Esophagus mucosa (tissue), 1 donor: Measurements from ENCODE around the gene STX8. TPM values are rescaled to one million over a fixed set of nuclear protein-coding genes. Genes with fewer than 3 reads are reported as not detected.

ENCODE experiments used
- ATAC-seq: fragments of 200-7000 bp; cut with Tn5 transposase; one replicate; pipeline ENCODE4 v1.9.1; 2020
- total RNA-seq: library from RNA; stranded (reverse); gene quantifications from one replicate; pipeline ENCODE4 v1.2.4, GENCODE V29; 2023
- donor health status: DM: yes; HTN: yes; CAD: no.

Gene STX8
- total RNA-seq, 1 donor from 2014 or later, result 45.9 TPM

DNA sequence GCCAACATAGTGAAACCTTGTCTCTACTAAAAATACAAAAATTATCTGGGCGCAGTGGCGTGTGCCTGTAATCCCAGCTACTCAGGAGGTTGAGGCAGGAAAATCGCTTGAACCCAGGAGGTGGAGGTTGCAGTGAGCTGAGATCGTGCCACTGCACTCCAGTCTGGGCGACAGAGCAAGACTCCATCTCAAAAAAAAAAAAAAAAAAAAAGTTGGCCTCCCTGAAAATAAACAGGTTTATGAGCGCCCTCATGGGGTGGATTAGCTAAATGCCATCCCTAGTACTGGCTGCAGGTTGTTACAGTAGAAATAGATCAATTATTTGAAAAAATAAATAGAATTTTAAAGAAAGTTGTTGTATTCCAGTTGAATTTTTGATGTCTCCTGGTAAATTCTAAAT is 20.9 kb downstream of the STX8 start:
- peak; percentile 43 for ATAC-seq

GRCh38 chr17:9553596-9553995 is 22.0 kb downstream of the STX8 start:
- ATAC-seq, result no peak

- no peak for ATAC-seq
Measured at GRCh38 chr17:9553181-9553580, 22.4 kb downstream of the STX8 start.

DNA sequence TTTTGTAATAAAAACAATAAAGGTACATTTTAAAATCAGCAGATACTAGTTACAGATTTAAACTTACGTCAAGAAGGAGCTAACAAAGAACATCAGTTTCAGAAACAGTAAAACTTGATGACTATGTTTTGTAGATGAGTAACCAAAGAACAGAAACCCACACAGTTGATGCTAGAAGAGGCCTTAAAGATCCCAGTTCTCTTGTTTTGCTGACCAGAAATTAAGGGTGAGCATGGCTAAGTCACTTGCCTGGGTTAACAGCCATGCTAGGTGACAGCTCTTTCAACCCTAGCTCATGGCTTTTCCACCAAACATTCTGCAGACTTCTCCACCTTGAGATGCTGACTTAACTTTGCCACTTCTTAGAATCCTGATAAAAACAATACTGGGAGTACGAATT is 26.4 kb downstream of the STX8 start:
- ATAC-seq, result no peak

DNA sequence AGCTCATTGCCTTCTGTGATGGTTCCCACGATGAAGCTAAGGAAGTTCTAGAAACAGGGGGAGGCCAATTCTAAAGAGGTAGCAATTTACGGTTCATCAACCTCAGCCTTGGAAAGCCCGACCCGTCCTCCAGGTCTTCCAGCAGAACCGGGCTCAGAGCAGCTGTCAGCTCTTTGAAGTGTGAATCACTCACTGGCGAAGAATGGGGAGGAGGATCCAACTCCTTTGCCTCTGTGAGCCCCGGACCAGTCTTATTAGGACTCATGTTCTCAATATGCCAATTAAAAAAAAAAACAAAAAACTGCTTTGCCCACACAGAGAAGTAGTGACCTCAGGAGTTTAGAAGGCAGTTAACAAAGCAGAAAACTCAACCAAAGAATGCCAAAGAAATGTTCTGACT is 31.4 kb downstream of the STX8 start:
- ATAC-seq, result no peak

- ATAC-seq, result no peak
Measured at GRCh38 chr17:9541718-9542117, 33.9 kb downstream of the STX8 start.

DNA sequence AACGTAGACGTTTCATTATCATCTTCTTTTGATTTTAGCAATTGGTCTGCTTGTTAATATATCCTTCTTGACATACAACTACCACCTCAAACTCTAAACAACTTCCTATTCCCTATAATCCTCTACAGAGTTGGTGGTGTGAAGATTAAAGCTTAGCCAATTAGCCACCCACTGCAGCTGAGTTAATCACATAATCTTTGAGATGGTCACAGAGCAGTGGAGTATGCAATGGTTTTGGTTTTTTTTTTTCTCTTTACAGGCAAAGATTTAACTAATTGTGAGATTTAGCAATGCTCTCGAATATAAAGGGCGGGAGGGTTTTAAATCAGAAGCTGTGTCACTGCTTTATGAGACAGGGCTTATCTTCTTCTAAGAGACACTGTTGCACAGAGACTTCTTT is 37.0 kb downstream of the STX8 start:
- no peak for ATAC-seq

- no peak for ATAC-seq
Measured at GRCh38 chr17:9537177-9537776, 38.3 kb downstream of the STX8 start.

GRCh38 chr17:9536061-9536460 is 39.6 kb downstream of the STX8 start:
- ATAC-seq, result no peak

DNA sequence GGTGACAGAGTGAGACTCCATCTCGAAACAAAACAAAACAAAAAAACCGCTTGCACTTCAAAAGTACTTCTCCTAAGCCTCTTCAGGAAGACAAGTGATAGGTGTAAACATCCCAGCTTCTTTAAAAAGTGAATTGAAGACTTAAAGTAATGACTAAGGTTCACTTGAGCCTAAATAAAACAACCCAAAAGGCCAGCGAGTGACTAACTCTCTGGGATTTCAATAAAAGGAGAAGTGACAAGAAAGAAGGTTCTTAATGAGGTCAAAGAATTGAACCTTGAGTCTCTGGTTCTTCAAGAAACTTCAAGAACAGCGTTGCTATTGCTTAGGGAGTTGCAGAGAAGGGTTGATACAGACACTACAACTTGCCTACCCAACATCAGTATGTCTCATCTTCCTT is 42.2 kb downstream of the STX8 start:
- no peak for ATAC-seq

DNA sequence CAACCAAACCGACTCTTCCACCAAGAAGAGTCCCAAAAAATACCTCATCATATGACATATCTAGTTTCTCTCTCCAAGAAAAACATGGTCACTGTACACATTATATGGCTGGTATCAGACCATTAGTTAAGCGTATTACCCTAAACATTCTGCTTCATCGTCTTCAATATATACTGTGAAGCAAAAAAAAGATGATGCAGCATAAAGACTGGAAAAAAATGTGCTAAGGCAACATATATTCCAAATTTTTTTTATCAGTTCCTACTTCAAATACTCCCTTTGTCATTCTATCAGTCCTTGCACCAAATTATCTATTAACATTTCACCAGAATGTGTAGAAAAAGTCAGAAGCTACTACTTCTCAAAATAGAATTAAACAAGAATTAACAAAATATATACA is 42.9 kb downstream of the STX8 start:
- ATAC-seq, result no peak

- no peak for ATAC-seq
Measured at GRCh38 chr17:9531034-9531433, 44.6 kb downstream of the STX8 start.

GRCh38 chr17:9529033-9529700 is 46.5 kb downstream of the STX8 start:
- ATAC-seq, result no peak

- ATAC-seq, result no peak
Measured at GRCh38 chr17:9527788-9528187, 47.8 kb downstream of the STX8 start.

- ATAC-seq, result peak; percentile 52
Measured at GRCh38 chr17:9522074-9522473, 53.5 kb downstream of the STX8 start.

DNA sequence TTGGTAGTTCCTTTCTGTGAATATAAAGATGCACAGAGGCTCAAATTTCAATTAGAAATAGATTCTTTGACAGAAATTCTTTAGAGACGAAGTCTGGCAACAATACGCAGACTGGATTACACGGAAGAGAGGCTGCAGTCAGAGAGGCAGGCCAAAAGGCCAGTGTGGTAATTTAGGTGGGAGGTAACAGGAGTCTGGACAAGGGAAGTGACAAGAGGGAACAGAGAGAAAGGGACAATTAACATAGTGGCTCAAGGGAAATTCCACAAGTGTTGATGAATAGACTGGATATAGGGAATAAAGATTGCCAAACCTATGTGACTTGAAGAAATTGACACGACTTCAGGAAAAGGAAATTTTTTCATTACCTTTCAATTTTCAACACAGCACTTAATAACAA is 54.6 kb downstream of the STX8 start:
- ATAC-seq, result no peak

DNA sequence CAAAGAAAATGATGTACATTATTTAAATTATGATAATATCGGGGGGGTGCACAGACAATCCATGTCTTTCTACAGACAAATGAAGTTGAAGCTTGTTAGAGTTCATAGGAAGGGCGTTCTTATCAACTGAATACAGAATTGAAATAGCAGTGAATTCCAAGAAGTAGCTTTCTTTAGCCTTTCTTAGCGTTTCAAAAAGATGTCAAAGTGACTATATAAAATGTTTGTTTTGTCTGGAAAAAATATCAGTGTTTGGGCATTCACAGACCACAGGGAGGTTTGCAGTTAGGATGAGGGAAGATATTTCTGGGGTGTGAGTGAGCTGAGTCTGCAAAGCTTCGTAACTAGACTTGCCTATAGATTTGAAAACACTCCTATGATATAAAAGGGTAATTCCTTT is 55.0 kb downstream of the STX8 start:
- no peak for ATAC-seq

GRCh38 chr17:9519583-9520272 is 55.9 kb downstream of the STX8 start:
- ATAC-seq, result no peak

DNA sequence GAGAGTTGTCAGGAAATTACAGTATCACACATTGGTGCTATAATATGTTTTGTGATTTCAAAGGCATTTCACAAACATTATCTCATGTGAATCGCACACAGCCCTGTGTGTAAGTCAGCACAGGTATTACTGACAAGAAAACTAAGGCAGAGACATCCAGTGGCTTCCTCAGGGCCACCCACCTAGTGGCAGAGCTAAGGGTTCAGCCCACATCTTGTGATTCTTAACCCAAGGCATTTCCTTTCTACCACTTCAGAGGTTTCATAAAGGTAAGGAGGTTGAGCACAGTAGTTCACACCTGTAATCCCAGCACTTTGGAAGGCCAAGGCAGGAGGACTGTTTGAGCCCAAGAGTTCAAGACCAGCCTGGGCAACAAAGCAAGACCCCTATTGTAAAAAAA is 58.2 kb downstream of the STX8 start:
- ATAC-seq, result no peak

GRCh38 chr17:9513266-9513665 is 62.4 kb downstream of the STX8 start:
- ATAC-seq, result no peak

DNA sequence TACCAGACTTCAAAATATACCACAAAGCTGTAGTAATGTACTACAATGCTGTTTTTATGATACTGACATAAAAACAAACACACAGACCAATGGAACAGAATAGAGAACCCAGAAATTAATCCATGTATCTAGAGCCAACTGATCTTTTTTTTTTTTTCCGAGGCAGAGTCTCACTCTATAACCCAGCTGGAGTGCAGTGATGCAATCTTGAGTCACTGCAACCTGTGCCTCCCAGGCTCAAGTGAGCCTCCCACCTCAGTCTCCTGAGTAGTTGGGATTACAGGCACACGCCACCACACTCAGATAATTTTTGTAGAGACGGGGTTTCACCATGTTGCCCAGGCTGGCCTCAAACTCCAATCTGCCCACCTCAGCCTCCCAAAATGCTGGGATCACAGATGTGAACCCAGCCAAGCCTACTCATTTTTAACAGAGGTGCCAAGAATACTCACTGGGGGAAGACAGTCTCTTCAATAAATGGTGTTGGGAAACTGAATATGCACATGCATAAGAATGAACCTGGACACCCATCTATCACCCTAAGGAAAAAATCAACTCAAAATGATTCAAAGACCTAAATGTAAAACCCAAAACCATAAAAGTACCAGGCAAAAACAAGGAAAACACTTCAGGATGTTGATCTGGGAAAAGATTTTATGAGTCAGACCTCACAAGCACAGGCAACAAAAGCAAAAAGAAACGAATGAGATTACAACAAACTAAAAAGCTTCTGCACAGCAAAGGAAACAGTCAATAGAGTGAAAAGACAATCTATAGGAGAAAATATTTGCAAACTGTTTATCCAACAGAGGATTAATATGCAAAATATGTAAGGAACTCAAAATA is 63.1 kb downstream of the STX8 start:
- ATAC-seq, result no peak

- no peak for ATAC-seq
Measured at GRCh38 chr17:9509236-9509816, 66.3 kb downstream of the STX8 start.

DNA sequence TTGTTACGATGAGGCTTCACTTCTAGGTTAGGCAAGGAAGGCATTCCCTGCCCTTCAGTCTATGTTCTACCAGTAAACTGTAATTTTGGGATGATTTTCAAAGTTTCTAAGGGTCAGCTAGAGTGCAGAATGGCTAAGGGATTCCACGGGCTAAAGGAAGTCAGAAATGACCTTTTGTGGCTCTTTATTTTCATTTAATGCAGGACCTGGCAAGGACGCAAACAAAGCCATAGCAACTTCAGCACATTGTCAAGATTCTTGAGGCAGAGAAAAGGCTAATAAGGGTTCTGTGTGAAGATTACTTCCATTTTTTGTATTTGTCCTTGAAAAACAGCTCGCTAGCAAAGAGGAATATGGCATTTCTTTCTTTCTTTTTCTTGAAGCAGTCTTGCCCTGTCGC is 76.6 kb downstream of the STX8 start:
- no peak for ATAC-seq
